H9 (cell line): ENCODE results near the gene PLCXD3. TPM values are rescaled to one million over a fixed set of nuclear protein-coding genes. Genes with fewer than 3 reads are reported as not detected.

Source experiments
- DNase-seq: peaks from one replicate; pipeline ENCODE4 v3.0.0-alpha.2; 2017
- H2AFZ ChIP-seq: one replicate; pipeline ENCODE4 v1.6.1; 2013; ENCODE audit warnings: mild to moderate bottlenecking, low read length, control low read depth, moderate library complexity
- H2AK5ac ChIP-seq: 2 replicates; pipeline ENCODE4 v1.6.1; 2013; ENCODE audit warnings: low read length, control low read depth, mixed read lengths; ENCODE audit not compliant: insufficient read length
- H2BK120ac ChIP-seq: one replicate; pipeline ENCODE4 v1.6.1; 2013; ENCODE audit warnings: low read depth, mild to moderate bottlenecking, low read length, control low read depth, inconsistent platforms; ENCODE audit not compliant: poor library complexity, severe bottlenecking
- H2BK12ac ChIP-seq: 2 replicates; pipeline ENCODE4 v1.6.1; 2013; ENCODE audit warnings: low read length, control low read depth, mixed read lengths, low read depth; ENCODE audit not compliant: insufficient read length
- H2BK15ac ChIP-seq: 2 replicates; pipeline ENCODE4 v1.6.1; 2013; ENCODE audit warnings: low read depth, low read length, control low read depth
- H2BK20ac ChIP-seq: one replicate; pipeline ENCODE4 v1.6.1; 2013; ENCODE audit warnings: low read depth, mild to moderate bottlenecking, low read length, control low read depth, inconsistent platforms; ENCODE audit not compliant: poor library complexity, severe bottlenecking
- H2BK5ac ChIP-seq: 2 replicates; pipeline ENCODE4 v1.6.1; 2013; ENCODE audit warnings: low read length, control low read depth, mixed read lengths; ENCODE audit not compliant: insufficient read length
- H3K14ac ChIP-seq: 2 replicates; pipeline ENCODE4 v1.6.1; 2013; ENCODE audit warnings: low read length, control low read depth; ENCODE audit not compliant: insufficient read depth
- H3K18ac ChIP-seq: 2 replicates; pipeline ENCODE4 v1.6.1; 2013; ENCODE audit warnings: low read depth, mild to moderate bottlenecking, mixed read lengths, low read length, control low read depth; ENCODE audit not compliant: insufficient read length
- H3K23ac ChIP-seq: 2 replicates; pipeline ENCODE4 v1.6.1; 2013; ENCODE audit warnings: low read length, control low read depth, mixed read lengths, low read depth; ENCODE audit not compliant: insufficient read length
- H3K23me2 ChIP-seq: 2 replicates; pipeline ENCODE4 v1.6.1; 2013; ENCODE audit warnings: low read depth, mild to moderate bottlenecking, mixed read lengths, low read length, control low read depth; ENCODE audit not compliant: insufficient read length, poor library complexity, severe bottlenecking
- H3K27ac ChIP-seq: 2 replicates; pipeline ENCODE4 v1.5.1; 2013; ENCODE audit warnings: low read length, control low read depth, mixed read lengths, low read depth; ENCODE audit not compliant: insufficient read length
- H3K27me3 ChIP-seq: 2 replicates; pipeline ENCODE4 v1.6.1; 2013; ENCODE audit warnings: low read length, control low read depth, inconsistent platforms; ENCODE audit not compliant: insufficient read depth
- H3K4ac ChIP-seq: 2 replicates; pipeline ENCODE4 v1.6.1; 2013; ENCODE audit warnings: low read depth, mild to moderate bottlenecking, control low read depth, inconsistent platforms, low read length, moderate library complexity
- H3K4me1 ChIP-seq: 2 replicates; pipeline ENCODE4 v1.6.1; 2013; ENCODE audit warnings: low read length, control low read depth, inconsistent platforms; ENCODE audit not compliant: insufficient read depth
- H3K4me2 ChIP-seq: 2 replicates; pipeline ENCODE4 v1.6.1; 2013; ENCODE audit warnings: low read length, control low read depth, mixed read lengths; ENCODE audit not compliant: insufficient read length, insufficient read depth
- H3K56ac ChIP-seq: 2 replicates; pipeline ENCODE4 v1.6.1; 2013; ENCODE audit warnings: low read depth, mild to moderate bottlenecking, mixed read lengths, low read length, control low read depth; ENCODE audit not compliant: insufficient read length
- H3K79me1 ChIP-seq: 2 replicates; pipeline ENCODE4 v1.6.1; 2013; ENCODE audit warnings: low read depth, mild to moderate bottlenecking, moderate library complexity, low read length, control low read depth, inconsistent platforms; ENCODE audit not compliant: insufficient read depth, poor library complexity, severe bottlenecking
- H3K79me2 ChIP-seq: 2 replicates; pipeline ENCODE4 v1.6.1; 2013; ENCODE audit warnings: low read length, control low read depth, inconsistent platforms; ENCODE audit not compliant: insufficient read depth
- H3K9ac ChIP-seq: 2 replicates; pipeline ENCODE4 v1.6.1; 2013; ENCODE audit warnings: low read length, control low read depth, mixed read lengths; ENCODE audit not compliant: insufficient read length; ENCODE audit errors: extremely low read depth
- H3K9me3 ChIP-seq: one replicate; pipeline ENCODE4 v1.6.1; 2013; ENCODE audit warnings: low read depth, low read length, inconsistent platforms; ENCODE audit not compliant: control insufficient read depth
- H3T11ph ChIP-seq: one replicate; pipeline ENCODE4 v1.6.1; 2013; ENCODE audit warnings: mild to moderate bottlenecking, low read length, control low read depth, inconsistent platforms
- H4K20me1 ChIP-seq: one replicate; pipeline ENCODE4 v1.6.1; 2013; ENCODE audit not compliant: control insufficient read depth, insufficient read length, insufficient read depth
- H4K5ac ChIP-seq: 2 replicates; pipeline ENCODE4 v1.6.1; 2013; ENCODE audit warnings: low read depth, mild to moderate bottlenecking, mixed read lengths, low read length, control low read depth; ENCODE audit not compliant: insufficient read length
- H4K8ac ChIP-seq: replicated peaks from 2 replicates; pipeline ENCODE4 v1.6.1; 2013; ENCODE audit warnings: low read length, control low read depth, mixed read lengths, low read depth; ENCODE audit not compliant: insufficient read length
- H4K91ac ChIP-seq: 2 replicates; pipeline ENCODE4 v1.6.1; 2013; ENCODE audit warnings: low read depth, mild to moderate bottlenecking, moderate library complexity, mixed read lengths, low read length, control low read depth; ENCODE audit not compliant: insufficient read length
- H3K27ac Mint-ChIP-seq, 3 experiments: 2 replicates in 2 of 3; 3 replicates in 1 of 3; pipeline ENCODE4 v1.8.0; 2020 to 2021; ENCODE audit warnings: mixed read lengths in 3 of 3, mild to moderate bottlenecking in 1 of 3, moderate library complexity in 1 of 3
- H3K27me3 Mint-ChIP-seq: 2 replicates; pipeline ENCODE4 v1.8.0; 2021; ENCODE audit warnings: low read depth, mild to moderate bottlenecking, moderate library complexity, mixed read lengths
- H3K36me3 Mint-ChIP-seq, 3 experiments: 2 replicates in 2 of 3; 3 replicates in 1 of 3; pipeline ENCODE4 v1.8.0; 2020 to 2021; ENCODE audit warnings: low read depth in 3 of 3, mixed read lengths in 3 of 3; ENCODE audit not compliant: insufficient read depth in 1 of 3
- H3K4me1 Mint-ChIP-seq, 2 experiments: 2 replicates each; pipeline ENCODE4 v1.8.0; 2020; ENCODE audit warnings: mixed read lengths in 2 of 2
- H3K4me3 Mint-ChIP-seq, 2 experiments: 2 replicates in 1 of 2; 3 replicates in 1 of 2; pipeline ENCODE4 v1.8.0; 2020 to 2021; ENCODE audit warnings: mild to moderate bottlenecking in 2 of 2, mixed read lengths in 2 of 2, moderate library complexity in 1 of 2
- H3K9me3 Mint-ChIP-seq, 2 experiments: 2 replicates in 1 of 2; 3 replicates in 1 of 2; pipeline ENCODE4 v1.8.0; 2020; ENCODE audit warnings: mild to moderate bottlenecking in 2 of 2, mixed read lengths in 2 of 2, moderate library complexity in 1 of 2
- WGBS: extraction: QIAGEN DNeasy Blood & Tissue Kit; methylation state at CpG from one replicate; pipeline ENCODE4 v1.1.7; 2013; ENCODE audit warnings: missing lambda C conversion rate, low lambda C conversion rate, mixed read lengths; ENCODE audit not compliant: insufficient read length; ENCODE audit errors: extremely low coverage; 5-methylcytosine and 5-hydroxymethylcytosine counted together
- total RNA-seq: library from RNA; stranded (reverse); gene quantifications from 2 replicates; pipeline ENCODE4 v1.2.1, GENCODE V29; 2021
- TF ChIP-seq, protein P1 (sequence below): fragments of 200-600 bp; sonication (generic); conservative IDR thresholded peaks from 3 replicates; pipeline ENCODE4 v1.8.0; 2021; ENCODE audit warnings: antibody characterized with exemption, mild to moderate bottlenecking

PLCXD3 gene
- total RNA-seq, 1 experiment from 2014 or later, result not detected

DNA sequence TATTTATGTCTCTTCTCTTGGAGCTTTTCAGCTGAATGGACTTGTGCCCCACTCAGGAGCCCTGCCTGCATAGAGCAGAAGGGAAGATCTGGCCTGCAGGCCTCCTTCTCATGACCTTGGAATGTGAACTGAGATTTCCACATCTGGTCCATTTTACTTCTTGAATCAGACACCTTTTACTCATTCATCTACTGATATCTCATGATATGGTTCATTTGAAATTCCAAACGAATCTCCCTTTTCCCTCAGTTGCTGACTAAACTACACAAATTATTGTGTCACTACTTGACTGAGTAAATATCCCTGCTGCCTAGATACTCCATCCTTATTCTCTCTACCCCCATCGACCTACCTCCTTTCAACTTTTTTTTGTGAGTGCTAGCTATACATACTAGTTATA lies 138.7 kb downstream of the PLCXD3 start:
- no peak overlapping the region for H2AK5ac ChIP-seq
- no peak overlapping the region for H4K8ac ChIP-seq
- H3K18ac ChIP-seq, result no peak overlapping the region
- no peaks in the 10 kb centered on the region for H3K9me3 Mint-ChIP-seq
- H3K9me3 ChIP-seq, result no peaks in the 10 kb centered on the region
- no peak overlapping the region for H2BK12ac ChIP-seq
- no peaks in the 10 kb centered on the region for H3K4me1 ChIP-seq
- no peak overlapping the region for H4K91ac ChIP-seq
- no peak overlapping the region for H4K5ac ChIP-seq
- no peak overlapping the region for H3K14ac ChIP-seq
- H4K20me1 ChIP-seq, result no peaks in the 10 kb centered on the region
- no peak overlapping the region for H3K4me3 Mint-ChIP-seq
- no peak overlapping the region for H3K27ac ChIP-seq
- no peak overlapping the region for H2AFZ ChIP-seq
- H3K23me2 ChIP-seq, result no peaks in the 10 kb centered on the region
- H3K23ac ChIP-seq, result no peak overlapping the region
- WGBS, result no CpG with 5 or more reads among the region's 2 CpGs
- no peaks in the 10 kb centered on the region for H3K36me3 Mint-ChIP-seq
- no peak overlapping the region for H2BK5ac ChIP-seq
- H2BK20ac ChIP-seq, result no peak overlapping the region
- no peak overlapping the region for H3K56ac ChIP-seq
- H3K27me3 ChIP-seq, result no peaks in the 10 kb centered on the region
- H3K79me2 ChIP-seq, result no peaks in the 10 kb centered on the region
- no peak overlapping the region for H3K4ac ChIP-seq
- no peak for DNase-seq
- no peak overlapping the region for H2BK15ac ChIP-seq
- no peak overlapping the region; a peak in 1 of 7 replicates for H3K27ac Mint-ChIP-seq
- H3K79me1 ChIP-seq, result no peaks in the 10 kb centered on the region
- H3K4me2 ChIP-seq, result no peak overlapping the region
- TF ChIP-seq, protein P1, sequence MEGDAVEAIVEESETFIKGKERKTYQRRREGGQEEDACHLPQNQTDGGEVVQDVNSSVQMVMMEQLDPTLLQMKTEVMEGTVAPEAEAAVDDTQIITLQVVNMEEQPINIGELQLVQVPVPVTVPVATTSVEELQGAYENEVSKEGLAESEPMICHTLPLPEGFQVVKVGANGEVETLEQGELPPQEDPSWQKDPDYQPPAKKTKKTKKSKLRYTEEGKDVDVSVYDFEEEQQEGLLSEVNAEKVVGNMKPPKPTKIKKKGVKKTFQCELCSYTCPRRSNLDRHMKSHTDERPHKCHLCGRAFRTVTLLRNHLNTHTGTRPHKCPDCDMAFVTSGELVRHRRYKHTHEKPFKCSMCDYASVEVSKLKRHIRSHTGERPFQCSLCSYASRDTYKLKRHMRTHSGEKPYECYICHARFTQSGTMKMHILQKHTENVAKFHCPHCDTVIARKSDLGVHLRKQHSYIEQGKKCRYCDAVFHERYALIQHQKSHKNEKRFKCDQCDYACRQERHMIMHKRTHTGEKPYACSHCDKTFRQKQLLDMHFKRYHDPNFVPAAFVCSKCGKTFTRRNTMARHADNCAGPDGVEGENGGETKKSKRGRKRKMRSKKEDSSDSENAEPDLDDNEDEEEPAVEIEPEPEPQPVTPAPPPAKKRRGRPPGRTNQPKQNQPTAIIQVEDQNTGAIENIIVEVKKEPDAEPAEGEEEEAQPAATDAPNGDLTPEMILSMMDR, result no peak
- no peak overlapping the region for H3T11ph ChIP-seq
- no peak overlapping the region for H2BK120ac ChIP-seq
- no peaks in the 10 kb centered on the region for H3K27me3 Mint-ChIP-seq
- H3K9ac ChIP-seq, result no peak overlapping the region
- H3K4me1 Mint-ChIP-seq, result no peaks in the 10 kb centered on the region
